Panc1 (cell line): Measurements from ENCODE around the gene SEPTIN2. TPM values are rescaled to one million over a fixed set of nuclear protein-coding genes. Genes with fewer than 3 reads are reported as not detected.

Source experiments
- ATAC-seq: fragments of 200-7000 bp; cut with Tn5 transposase; 2 replicates; pipeline ENCODE4 v1.9.1; 2020; ENCODE audit warnings: mild to moderate bottlenecking, moderate library complexity
- BruUV-seq: library from RNA; stranded (reverse); fragments of 400-500 nt; replicated peaks from 2 replicates; lab custom pipeline; 2021; lab: Mats Ljungman, UMichigan
- CTCF ChIA-PET: fragments of 300-600 bp; sonication (Branson Sonifier 250); formaldehyde crosslinking; loops from one replicate; lab custom pipeline; 2022; ENCODE audit warnings: antibody characterized with exemption; lab: Charles Lee
- POLR2A ChIA-PET: fragments of 300-600 bp; sonication (Branson Sonifier 250); formaldehyde crosslinking; loops from one replicate; lab custom pipeline; 2022; ENCODE audit warnings: antibody characterized with exemption; lab: Charles Lee
- DNase-seq: peaks from one replicate; pipeline ENCODE4 v3.0.0-alpha.2; 2010; ENCODE audit warnings: low read depth, low spot score
- H3K27ac ChIP-seq: 2 replicates; pipeline ENCODE4 v1.5.1; 2011; ENCODE audit warnings: mild to moderate bottlenecking, low read length, inconsistent platforms
- H3K27me3 ChIP-seq: fragments of 200-500 bp; sonication (Bioruptor generic); 2 replicates; pipeline ENCODE4 v1.6.0; 2014; ENCODE audit warnings: low read length, inconsistent platforms; ENCODE audit not compliant: control insufficient read depth, insufficient read depth
- H3K36me3 ChIP-seq: fragments of 200-500 bp; sonication (Bioruptor generic); 2 replicates; pipeline ENCODE4 v1.5.1; 2014; ENCODE audit warnings: inconsistent platforms, mild to moderate bottlenecking, low read length, moderate library complexity; ENCODE audit not compliant: control insufficient read depth, insufficient read depth
- H3K4me1 ChIP-seq: 2 replicates; pipeline ENCODE4 v1.5.1; 2011; ENCODE audit warnings: inconsistent platforms, mild to moderate bottlenecking, low read length, moderate library complexity; ENCODE audit not compliant: control insufficient read depth, insufficient read depth
- H3K4me3 ChIP-seq, 2 experiments: 2 replicates each; pipeline ENCODE4 v1.5.1; 2011 to 2012; ENCODE audit warnings: low read depth in 2 of 2, low read length in 2 of 2, mild to moderate bottlenecking in 2 of 2, inconsistent platforms in 1 of 2, moderate library complexity in 1 of 2
- H3K9me3 ChIP-seq: fragments of 200-500 bp; sonication (Bioruptor generic); 2 replicates; pipeline ENCODE4 v1.5.1; 2014; ENCODE audit warnings: low read depth, mild to moderate bottlenecking, inconsistent platforms, low read length, moderate library complexity; ENCODE audit not compliant: control insufficient read depth, insufficient read depth
- POLR2AphosphoS5 ChIP-seq: IDR thresholded peaks from 2 replicates; pipeline ENCODE4 v1.6.1; 2012; ENCODE audit warnings: mild to moderate bottlenecking, low read depth, low read length, moderate library complexity
- SIN3A ChIP-seq: IDR thresholded peaks from 2 replicates; pipeline ENCODE4 v1.6.1; 2012; ENCODE audit warnings: low read depth, mild to moderate bottlenecking, low read length, moderate library complexity, borderline replicate concordance; ENCODE audit not compliant: insufficient read depth
- TCF7L2 ChIP-seq: IDR thresholded peaks from 2 replicates; pipeline ENCODE4 v1.6.1; 2011; ENCODE audit warnings: mild to moderate bottlenecking, low read depth, low read length, inconsistent platforms
- in situ Hi-C: cut with HindIII; loops from 2 replicates; pipeline ENCODE4 v1.10.0; 2016; ENCODE audit warnings: low sequenced_read_pairs, low pct_unique_long_range_greater_than_20kb
- intact Hi-C: fragments of 100-400 bp; cut with micrococcal nuclease; formaldehyde crosslinking; loops from one replicate; pipeline ENCODE4 v1.10.0; 2022; ENCODE audit not compliant: unreplicated experiment
- total RNA-seq: library from RNA; stranded (reverse); gene quantifications from one replicate; pipeline ENCODE4 v1.2.1, GENCODE V29; 2021; ENCODE audit not compliant: unreplicated experiment
- TF ChIP-seq, protein P1 (sequence below), 2 experiments: IDR thresholded peaks; 2 replicates each; pipeline ENCODE4 v1.6.1; 2011 to 2012; ENCODE audit warnings: low read depth in 2 of 2, control low read depth in 1 of 2, low read length in 1 of 2, mild to moderate bottlenecking in 1 of 2, moderate library complexity in 1 of 2; ENCODE audit not compliant: insufficient read depth in 1 of 2
- TF ChIP-seq, protein P2 (sequence below): fragments of 450-650 bp; IDR thresholded peaks from 2 replicates; pipeline ENCODE4 v1.5.1; 2017; ENCODE audit warnings: mild to moderate bottlenecking

The SEPTIN2 gene
- total RNA-seq, 1 experiment from 2014 or later: 303 TPM

DNA sequence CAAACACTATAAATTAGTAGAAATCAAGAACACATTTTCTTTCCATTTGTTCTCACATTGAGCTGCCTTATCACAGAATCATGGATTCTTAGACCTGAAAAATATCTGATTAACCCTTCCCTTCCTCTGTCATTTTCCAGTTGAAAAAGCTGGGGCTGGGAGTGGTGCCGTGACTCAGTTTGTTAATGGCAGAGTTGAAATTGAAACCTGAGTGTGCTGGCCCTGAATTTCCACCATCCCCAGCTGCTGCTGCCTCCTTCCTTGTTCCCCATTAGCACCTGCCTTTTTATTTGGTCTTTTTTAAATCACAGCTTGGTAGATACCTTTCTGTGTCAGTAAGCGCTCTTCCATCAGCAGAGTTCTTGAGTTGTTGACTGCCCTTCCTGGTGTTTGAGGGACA is 51.0 kb downstream of the SEPTIN2 start:
- H3K4me3 ChIP-seq: no peak overlapping the region
- DNase-seq: no peak
- no TSS peak for BruUV-seq
- peaks cover 10% of the 10 kb centered on the region for H3K4me1 ChIP-seq
- ATAC-seq: no peak
- no peaks in the 10 kb centered on the region for H3K36me3 ChIP-seq
- TF ChIP-seq POLR2AphosphoS5: no peak
- TF ChIP-seq, protein P1, sequence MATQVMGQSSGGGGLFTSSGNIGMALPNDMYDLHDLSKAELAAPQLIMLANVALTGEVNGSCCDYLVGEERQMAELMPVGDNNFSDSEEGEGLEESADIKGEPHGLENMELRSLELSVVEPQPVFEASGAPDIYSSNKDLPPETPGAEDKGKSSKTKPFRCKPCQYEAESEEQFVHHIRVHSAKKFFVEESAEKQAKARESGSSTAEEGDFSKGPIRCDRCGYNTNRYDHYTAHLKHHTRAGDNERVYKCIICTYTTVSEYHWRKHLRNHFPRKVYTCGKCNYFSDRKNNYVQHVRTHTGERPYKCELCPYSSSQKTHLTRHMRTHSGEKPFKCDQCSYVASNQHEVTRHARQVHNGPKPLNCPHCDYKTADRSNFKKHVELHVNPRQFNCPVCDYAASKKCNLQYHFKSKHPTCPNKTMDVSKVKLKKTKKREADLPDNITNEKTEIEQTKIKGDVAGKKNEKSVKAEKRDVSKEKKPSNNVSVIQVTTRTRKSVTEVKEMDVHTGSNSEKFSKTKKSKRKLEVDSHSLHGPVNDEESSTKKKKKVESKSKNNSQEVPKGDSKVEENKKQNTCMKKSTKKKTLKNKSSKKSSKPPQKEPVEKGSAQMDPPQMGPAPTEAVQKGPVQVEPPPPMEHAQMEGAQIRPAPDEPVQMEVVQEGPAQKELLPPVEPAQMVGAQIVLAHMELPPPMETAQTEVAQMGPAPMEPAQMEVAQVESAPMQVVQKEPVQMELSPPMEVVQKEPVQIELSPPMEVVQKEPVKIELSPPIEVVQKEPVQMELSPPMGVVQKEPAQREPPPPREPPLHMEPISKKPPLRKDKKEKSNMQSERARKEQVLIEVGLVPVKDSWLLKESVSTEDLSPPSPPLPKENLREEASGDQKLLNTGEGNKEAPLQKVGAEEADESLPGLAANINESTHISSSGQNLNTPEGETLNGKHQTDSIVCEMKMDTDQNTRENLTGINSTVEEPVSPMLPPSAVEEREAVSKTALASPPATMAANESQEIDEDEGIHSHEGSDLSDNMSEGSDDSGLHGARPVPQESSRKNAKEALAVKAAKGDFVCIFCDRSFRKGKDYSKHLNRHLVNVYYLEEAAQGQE (IDR thresholded peaks at IDR 0.05; ENCODE audit: insufficient read depth in 1 of 2, low read depth in 2 of 2, low read length in 1 of 2): no peak
- TF ChIP-seq TCF7L2: no peak
- TF ChIP-seq SIN3A: no peak
- TF ChIP-seq, protein P2, sequence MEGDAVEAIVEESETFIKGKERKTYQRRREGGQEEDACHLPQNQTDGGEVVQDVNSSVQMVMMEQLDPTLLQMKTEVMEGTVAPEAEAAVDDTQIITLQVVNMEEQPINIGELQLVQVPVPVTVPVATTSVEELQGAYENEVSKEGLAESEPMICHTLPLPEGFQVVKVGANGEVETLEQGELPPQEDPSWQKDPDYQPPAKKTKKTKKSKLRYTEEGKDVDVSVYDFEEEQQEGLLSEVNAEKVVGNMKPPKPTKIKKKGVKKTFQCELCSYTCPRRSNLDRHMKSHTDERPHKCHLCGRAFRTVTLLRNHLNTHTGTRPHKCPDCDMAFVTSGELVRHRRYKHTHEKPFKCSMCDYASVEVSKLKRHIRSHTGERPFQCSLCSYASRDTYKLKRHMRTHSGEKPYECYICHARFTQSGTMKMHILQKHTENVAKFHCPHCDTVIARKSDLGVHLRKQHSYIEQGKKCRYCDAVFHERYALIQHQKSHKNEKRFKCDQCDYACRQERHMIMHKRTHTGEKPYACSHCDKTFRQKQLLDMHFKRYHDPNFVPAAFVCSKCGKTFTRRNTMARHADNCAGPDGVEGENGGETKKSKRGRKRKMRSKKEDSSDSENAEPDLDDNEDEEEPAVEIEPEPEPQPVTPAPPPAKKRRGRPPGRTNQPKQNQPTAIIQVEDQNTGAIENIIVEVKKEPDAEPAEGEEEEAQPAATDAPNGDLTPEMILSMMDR: no peak
- no peaks in the 10 kb centered on the region for H3K9me3 ChIP-seq
- ChIA-PET CTCF (no interaction called here), POLR2A (no interaction called here)
- in situ Hi-C loops (no loop called here), intact Hi-C loops (no loop called here)
- H3K27me3 ChIP-seq: no peaks in the 10 kb centered on the region
- H3K27ac ChIP-seq: no peak overlapping the region

DNA sequence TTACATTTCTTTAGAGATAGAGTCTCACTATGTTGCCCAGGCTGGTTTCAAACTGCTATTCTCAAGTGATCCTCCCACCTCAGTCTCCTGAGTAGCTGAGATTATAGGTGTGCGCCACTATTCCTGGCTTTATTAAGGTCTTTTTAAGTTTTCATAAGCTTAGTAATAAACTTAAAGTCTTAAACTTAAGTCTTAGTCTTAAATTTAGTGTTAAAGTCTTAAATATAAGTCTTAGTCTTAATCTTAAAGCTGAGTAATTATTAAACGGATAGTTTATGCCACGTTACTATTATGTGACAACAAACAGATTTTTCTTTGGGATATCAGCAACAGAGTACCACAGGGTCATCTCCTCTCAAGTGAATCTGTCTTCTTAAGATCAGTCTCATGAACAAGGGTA is 52.9 kb downstream of the SEPTIN2 start:
- ATAC-seq (no peak), DNase-seq (no peak)
- no peak overlapping the region for H3K4me3 ChIP-seq
- TF ChIP-seq POLR2AphosphoS5 (no peak), SIN3A (no peak), TCF7L2 (no peak)
- TF ChIP-seq, protein P2: no peak
- TF ChIP-seq, protein P1 (IDR thresholded peaks at IDR 0.05; ENCODE audit: insufficient read depth in 1 of 2, low read depth in 2 of 2, low read length in 1 of 2): no peak
- peaks cover under 1% of the 10 kb centered on the region; the same call in 1 of the 2 replicates for H3K36me3 ChIP-seq
- intact Hi-C loops (no loop called here), in situ Hi-C loops (no loop called here)
- no peaks in the 10 kb centered on the region for H3K27me3 ChIP-seq
- BruUV-seq: no TSS peak
- CTCF ChIA-PET: no interaction called here
- H3K4me1 ChIP-seq: peaks cover 3% of the 10 kb centered on the region; the same call in 1 of the 2 replicates
- no peak overlapping the region for H3K27ac ChIP-seq
- H3K9me3 ChIP-seq: no peaks in the 10 kb centered on the region
- POLR2A ChIA-PET: interaction anchor here (0.7 kb wide), 1 partner anchor 18 kb away, joined by 3 read pairs; no protein-coding TSS in a partner anchor
